NCI-H2196 treated with DMSO at 0.1 percent for 48 hours (cell line): ENCODE results near the gene RGS9BP.
A peak's percentile ranks its signal among the peaks of the same experiment; 100 is the strongest.
"Not testable (repeated sequence)": the region's sequence is repeated elsewhere in the genome, so short reads cannot be mapped to it uniquely, and the experiment has no call there.

ENCODE experiments used
- DNase-seq: peaks from one replicate; lab custom pipeline; 2025; ENCODE audit not compliant: unreplicated experiment; lab: John Stamatoyannopoulos, UW

RGS9BP gene

GRCh38 chr19:32675720-32676185 lies at the start of gene RGS9BP:
RGS9BP (plus strand) TSS chr19:32675848; CDS start chr19:32676264, 416 bp downstream.
- DNase-seq = peak; percentile 58

- no peak for DNase-seq
Measured at GRCh38 chr19:32626969-32627368, 48.7 kb upstream of the RGS9BP start.

GRCh38 chr19:32627714-32628270 lies 47.9 kb upstream of the RGS9BP start:
- no peak for DNase-seq

GRCh38 chr19:32630338-32630737 lies 45.3 kb upstream of the RGS9BP start:
- DNase-seq = no peak

GRCh38 chr19:32631381-32631780 lies 44.3 kb upstream of the RGS9BP start:
- no peak for DNase-seq

GRCh38 chr19:32637480-32637879 lies 38.2 kb upstream of the RGS9BP start:
- no peak for DNase-seq

GRCh38 chr19:32638625-32639024 lies 37.0 kb upstream of the RGS9BP start:
- no peak for DNase-seq

- DNase-seq = no peak
Measured at GRCh38 chr19:32642771-32643170, 32.9 kb upstream of the RGS9BP start.

- DNase-seq = no peak
Measured at GRCh38 chr19:32646556-32646955, 29.1 kb upstream of the RGS9BP start.

- no peak for DNase-seq
Measured at GRCh38 chr19:32647361-32647760, 28.3 kb upstream of the RGS9BP start.

- DNase-seq = no peak
Measured at GRCh38 chr19:32649751-32650150, 25.9 kb upstream of the RGS9BP start.

- no peak for DNase-seq
Measured at GRCh38 chr19:32650671-32651070, 25.0 kb upstream of the RGS9BP start.

GRCh38 chr19:32651729-32652140 lies 23.9 kb upstream of the RGS9BP start:
- DNase-seq = no peak

- DNase-seq = not testable (repeated sequence)
Measured at GRCh38 chr19:32652331-32652730, 23.3 kb upstream of the RGS9BP start.

GRCh38 chr19:32652894-32653598 lies 22.6 kb upstream of the RGS9BP start:
- DNase-seq = no peak

GRCh38 chr19:32653599-32653915 lies 22.1 kb upstream of the RGS9BP start:
- no peak for DNase-seq

GRCh38 chr19:32656379-32656778 lies 19.3 kb upstream of the RGS9BP start:
- not testable (repeated sequence) for DNase-seq

- no peak for DNase-seq
Measured at GRCh38 chr19:32658075-32658474, 17.6 kb upstream of the RGS9BP start.

GRCh38 chr19:32658527-32658926 lies 17.1 kb upstream of the RGS9BP start:
- no peak for DNase-seq

GRCh38 chr19:32661318-32661717 lies 14.3 kb upstream of the RGS9BP start:
- DNase-seq = no peak

- no peak for DNase-seq
Measured at GRCh38 chr19:32662186-32662585, 13.5 kb upstream of the RGS9BP start.

- DNase-seq = no peak
Measured at GRCh38 chr19:32666084-32666483, 9.6 kb upstream of the RGS9BP start.

GRCh38 chr19:32669310-32669709 lies 6.3 kb upstream of the RGS9BP start:
- no peak for DNase-seq
